Measurements from ENCODE around the gene COL3A1.

The COL3A1 gene

DNA sequence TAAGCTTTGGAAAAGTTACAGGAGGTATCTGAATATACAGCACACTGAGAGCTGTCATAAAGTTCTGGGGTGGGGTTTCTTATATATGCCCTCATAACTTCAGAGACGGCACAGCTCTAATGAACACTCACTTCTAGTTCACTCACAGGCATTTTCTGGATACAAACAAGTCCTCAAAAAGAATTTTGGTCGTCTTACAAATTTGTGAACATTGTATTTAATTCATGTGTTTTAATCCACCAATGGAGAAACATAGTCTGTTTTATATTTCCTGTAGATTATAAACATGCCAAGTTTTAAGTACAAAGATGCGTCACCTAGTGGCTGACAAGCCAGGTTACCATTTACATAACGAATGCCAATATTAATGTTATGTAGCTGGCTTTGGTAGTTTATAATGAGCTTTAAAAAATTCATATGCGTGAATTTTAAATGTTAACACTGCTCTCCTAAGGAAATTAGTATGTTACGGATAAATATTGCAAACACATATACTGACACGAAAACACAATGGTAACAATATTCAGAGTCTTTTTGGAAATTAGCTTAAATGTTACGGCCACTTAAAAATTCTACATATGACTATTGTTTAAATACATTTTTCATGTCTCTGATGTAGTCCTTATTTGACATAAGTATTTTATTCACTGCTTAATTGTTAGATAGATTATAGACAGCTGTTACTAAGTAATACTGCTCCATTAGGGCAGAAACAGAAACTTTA lies 2.5 kb downstream of the COL3A1 start:
- no peak for DNase-seq

DNA sequence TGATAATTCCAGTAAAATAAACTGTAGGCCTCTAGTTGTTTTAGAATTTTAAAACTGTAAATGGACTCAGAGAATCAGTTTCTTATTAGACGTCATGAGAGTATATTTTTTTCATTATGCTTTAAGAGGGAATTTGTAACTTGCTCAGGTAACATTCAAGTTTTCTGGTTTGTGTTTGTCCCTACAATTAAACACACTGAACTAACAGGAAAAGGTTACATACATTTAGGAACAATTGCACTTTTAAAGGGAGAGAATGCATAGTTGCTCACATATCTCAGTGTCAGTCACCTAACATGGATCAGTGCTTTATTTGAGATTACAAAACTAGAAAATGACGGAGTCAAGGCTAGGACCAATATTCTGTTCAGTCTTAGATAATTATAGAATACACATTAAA lies 3.1 kb downstream of the COL3A1 start:
- no peak for DNase-seq

DNA sequence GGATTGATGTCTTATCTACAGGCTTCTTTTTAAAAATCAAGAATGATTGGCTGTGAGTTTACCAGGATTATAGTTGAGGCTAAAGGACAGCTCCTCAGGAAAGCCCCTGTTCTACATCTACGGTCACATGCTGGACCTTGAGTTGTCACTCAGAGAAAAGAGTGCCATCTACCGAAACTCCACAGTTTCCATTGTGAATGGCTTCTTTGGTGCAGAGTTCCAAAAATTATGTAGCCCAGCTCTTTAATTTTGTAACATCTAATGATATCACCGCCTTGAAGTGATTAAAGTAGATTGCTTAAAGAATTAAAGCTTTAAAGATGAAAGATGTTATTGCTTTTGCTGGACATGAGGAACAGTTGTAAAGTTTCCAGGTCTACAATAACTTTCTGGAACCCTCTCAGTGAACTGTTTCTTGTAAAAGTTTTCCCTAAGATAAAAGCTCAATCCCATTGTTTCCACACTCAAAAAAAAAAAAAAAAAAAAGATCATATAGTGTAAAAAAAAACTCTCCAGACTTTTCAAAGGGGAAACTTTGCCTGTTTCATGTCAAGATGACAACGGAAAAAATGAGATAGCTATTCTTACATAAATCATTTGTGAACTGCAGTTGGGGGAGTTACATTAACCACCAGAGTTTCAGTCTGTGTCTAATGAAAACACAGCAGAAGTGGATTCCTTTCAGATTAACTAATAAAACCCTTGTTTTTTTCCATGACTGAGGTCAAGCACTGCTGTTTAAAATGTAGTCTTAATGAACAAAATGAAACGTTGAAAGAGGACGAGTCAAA lies 4.3 kb downstream of the COL3A1 start:
- DNase-seq = peak in 1 of 2 experiments; percentile 38

DNA sequence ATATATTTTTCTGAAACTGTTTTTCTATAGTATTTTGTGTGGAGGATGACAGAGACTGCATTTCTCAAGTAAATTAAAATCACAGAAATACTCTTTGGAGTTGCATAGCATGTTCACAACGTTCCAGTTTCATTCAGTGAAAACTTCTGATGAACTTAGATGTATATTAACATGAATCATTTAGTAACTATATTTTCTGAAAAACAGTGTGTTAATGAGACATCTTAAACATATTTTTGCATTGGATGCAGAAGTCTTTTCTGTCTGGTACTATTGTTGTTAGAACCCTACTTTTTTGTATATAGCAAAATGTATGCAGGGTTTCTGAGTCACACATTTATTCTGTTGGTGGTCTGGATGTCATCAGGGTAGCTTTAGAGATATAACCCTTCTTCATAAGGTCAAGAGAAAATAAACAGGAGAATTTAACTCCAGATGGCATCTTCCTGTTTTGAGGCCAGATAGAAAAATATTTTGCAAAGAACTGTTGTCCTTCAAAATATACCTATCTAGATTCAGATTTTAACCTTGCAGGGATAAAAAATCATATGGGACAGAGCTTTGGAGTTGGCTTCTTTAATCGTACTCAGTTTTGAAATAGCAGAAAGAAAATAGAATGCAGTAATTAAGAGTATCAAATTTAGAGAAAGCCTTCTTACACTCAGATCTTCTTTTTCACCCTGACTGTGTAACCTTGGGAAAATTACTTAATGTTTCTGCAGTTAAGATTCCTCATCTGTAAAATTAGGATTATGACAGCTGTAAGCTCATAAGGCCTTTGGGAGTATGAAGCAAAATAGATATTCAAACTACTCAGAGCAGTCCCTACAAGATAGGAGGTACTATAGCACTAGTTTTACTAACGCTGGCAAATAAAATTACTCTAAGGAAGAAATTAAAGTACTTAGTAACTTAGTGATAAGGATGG lies 5.3 kb downstream of the COL3A1 start:
- DNase-seq = no peak

DNA sequence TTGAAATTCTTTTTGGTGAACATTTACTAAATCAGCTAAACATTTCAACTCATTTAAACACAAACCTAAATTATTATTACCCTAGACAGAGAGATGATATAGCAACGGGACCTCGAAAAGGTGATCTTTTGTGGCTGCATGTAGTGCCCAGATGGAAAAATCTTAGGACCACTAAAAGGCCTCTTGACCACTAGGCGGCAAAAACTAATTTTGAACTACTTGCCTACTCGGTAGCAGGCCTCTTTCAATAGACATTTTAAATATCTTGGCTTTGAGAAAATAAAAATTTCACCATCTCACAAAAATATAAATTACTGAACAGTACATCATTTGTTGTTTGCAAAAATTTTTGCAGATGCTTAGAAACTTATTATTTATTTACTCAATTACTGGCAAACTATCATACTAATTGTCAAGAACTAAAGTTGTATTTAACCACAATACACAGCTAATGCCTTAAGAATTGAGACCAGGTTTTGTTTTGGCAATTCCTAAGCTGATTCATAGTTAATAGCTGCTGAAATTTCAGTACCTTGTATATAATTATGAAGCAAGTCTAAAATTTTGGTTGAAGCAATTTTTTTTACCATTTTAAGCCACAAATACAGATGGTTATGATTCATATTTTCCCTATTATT lies 9.4 kb downstream of the COL3A1 start:
- peak in 1 of 2 experiments; percentile 27 for DNase-seq

DNA sequence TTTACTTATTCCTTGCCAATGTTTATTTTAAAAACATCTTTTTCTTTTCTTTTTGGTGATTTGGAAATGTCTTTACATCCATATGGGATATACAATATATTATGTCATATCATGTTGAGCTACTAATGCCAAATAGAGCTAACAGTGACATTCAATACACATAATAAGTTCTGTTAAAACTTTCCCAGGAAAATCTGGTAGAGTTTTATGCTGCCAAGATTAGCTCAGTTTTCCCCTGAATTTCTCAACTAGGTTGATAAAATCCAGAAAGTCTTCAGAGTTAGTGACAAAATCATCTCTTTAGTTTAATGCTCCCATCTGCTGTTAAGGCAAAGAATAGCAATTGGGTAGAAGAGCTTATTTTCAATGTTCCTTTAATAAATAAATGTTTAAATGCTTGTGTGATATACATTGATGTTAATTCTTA lies 9.9 kb downstream of the COL3A1 start:
- no peak for DNase-seq

DNA sequence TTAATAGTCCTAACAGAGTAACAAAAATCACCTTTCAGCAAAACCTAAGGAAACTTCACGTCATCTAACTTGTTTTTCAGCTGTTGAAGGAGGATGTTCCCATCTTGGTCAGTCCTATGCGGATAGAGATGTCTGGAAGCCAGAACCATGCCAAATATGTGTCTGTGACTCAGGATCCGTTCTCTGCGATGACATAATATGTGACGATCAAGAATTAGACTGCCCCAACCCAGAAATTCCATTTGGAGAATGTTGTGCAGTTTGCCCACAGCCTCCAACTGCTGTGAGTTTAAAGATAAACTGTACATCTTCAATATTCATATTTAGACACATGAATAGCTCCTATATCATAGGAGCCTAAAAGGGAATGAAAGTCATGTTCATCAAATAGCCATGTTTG lies 10.5 kb downstream of the COL3A1 start:
- DNase-seq = no peak

DNA sequence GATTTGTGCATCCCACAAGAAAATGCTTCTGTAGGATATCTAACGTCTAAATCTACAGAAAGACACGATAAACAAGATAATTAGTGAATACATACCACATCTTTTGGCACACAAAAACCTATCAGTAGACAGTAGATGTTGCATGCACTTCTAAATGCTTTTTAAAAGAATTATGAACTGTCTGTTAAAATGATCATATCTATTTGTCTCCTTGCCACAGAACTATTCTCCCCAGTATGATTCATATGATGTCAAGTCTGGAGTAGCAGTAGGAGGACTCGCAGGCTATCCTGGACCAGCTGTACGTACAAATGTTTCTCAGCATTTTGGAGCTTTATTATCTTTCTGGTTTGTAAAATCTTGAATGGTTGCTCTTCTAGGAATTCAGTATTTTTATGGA lies 12.7 kb downstream of the COL3A1 start:
- DNase-seq = no peak

DNA sequence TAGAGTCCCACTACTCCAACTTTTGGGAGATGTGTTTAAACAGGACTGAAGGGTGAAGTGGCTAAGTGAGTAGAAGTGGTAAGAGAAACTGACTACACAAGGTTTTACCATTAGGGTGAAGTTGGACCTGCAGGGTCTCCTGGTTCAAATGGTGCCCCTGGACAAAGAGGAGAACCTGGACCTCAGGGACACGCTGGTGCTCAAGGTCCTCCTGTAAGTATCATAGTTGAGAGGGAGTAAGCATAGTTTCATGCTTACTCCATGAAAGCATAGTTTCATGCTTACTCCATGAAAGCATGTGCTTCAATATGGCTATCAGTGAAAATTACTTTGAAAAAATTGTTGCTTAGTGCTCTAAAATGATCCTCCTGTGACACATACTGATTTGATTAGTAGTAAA lies 19.1 kb downstream of the COL3A1 start:
- no peak for DNase-seq

DNA sequence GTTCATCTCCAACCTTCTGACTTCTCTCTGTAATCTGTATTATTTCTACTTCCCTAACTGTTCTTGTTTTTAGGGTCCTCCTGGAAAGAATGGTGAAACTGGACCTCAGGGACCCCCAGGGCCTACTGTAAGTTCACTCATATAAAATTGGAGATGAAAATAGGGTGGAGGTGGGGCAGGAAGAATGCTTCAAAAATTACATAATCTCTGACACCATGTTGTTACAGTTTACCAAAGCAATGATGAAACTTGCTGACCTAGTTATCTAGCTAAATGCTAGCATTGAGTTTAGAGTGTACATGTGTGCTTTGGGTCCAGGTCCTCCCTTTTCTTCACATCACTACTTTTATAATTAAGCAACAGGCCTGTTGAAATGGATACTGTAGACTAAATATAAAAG lies 23.1 kb downstream of the COL3A1 start:
- no peak for DNase-seq

DNA sequence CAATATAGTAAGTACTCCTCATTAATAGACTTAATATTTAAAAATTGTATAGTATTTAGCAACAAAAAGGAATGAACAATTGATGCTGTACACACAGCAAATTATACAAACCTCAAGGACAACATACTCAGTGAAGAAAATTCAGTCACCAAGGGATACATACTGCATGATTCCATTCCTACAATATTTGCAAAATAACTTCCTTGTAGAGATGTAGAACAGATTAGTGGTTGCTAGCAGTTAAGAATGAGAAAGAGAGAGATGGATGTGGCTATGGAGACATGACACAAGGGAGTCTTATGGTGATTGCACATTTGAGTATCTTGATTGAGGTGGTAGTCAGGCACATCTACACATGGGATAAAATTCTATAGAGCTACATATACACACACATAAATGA lies 26.0 kb downstream of the COL3A1 start:
- no peak for DNase-seq

DNA sequence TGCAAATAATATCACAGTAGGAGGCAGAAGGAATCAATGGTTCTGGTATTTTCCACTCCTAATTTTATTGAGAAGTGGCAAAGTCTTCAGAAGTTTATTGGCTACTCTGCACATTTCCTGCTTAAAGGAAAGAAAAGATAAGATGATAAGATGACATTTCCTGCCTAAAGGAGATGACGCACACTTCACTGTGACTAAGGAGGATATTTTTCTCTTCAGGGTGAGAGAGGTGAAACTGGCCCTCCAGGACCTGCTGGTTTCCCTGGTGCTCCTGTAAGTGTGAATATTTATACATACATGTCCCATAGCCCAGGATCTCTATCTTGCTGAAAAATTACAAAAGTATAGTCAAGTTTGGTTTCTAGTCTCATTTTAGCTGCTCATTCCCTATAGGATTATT lies 27.9 kb downstream of the COL3A1 start:
- no peak for DNase-seq

DNA sequence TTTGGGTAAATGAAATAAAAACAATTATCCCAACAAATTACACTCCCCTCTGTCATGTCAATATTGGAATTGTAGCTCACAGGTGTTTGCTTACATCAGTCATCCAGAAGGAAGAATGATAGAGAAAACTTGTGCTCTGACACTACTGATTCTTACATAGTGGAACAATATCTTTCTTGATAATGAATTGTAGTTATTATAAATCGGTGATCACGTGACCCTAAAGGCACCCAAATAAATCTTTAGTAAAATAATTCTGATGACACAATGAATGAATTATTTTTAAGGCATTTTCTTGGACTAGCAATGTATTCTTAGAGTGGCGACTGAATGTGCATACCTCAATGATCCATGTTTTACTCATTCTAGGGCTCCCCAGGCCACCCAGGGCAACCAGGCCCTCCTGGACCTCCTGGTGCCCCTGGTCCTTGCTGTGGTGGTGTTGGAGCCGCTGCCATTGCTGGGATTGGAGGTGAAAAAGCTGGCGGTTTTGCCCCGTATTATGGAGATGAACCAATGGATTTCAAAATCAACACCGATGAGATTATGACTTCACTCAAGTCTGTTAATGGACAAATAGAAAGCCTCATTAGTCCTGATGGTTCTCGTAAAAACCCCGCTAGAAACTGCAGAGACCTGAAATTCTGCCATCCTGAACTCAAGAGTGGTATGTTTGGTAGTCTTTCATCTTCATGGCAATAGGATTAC lies 34.5 kb downstream of the COL3A1 start:
- DNase-seq = no peak

DNA sequence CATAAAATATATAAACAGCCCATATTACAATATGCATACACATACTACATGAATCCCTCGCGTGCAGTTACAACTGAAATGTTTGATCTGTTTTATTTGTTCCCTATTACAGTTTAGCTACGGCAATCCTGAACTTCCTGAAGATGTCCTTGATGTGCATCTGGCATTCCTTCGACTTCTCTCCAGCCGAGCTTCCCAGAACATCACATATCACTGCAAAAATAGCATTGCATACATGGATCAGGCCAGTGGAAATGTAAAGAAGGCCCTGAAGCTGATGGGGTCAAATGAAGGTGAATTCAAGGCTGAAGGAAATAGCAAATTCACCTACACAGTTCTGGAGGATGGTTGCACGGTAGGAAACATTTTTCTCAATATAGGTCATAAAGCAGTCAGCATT lies 36.4 kb downstream of the COL3A1 start:
- DNase-seq = no peak

DNA sequence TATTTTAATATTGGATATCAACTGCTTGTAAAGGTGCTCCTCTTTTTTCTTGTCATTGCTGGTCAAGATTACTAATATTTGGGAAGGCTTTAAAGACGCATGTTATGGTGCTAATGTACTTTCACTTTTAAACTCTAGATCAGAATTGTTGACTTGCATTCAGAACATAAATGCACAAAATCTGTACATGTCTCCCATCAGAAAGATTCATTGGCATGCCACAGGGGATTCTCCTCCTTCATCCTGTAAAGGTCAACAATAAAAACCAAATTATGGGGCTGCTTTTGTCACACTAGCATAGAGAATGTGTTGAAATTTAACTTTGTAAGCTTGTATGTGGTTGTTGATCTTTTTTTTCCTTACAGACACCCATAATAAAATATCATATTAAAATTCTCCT lies 38.2 kb downstream of the COL3A1 start:
- DNase-seq = no peak

DNA sequence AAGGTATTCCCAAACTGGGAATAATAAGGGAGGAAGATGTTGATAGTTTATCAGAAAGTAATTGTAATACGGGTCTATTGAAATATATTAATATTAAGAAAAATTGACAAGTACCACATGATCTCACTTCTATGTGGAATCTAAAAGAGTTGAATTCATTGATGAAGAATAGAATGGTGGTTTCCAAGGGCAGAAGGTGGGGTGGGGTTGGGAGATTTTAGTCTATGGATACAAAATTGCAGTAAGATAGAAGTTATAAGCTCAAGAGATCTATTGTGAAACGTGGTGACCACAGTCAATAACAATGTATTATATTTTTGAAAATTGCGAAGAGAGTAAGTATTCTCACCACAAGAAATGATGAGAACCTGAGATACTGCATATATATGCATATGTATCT lies 38.9 kb downstream of the COL3A1 start:
- DNase-seq = no peak

DNA sequence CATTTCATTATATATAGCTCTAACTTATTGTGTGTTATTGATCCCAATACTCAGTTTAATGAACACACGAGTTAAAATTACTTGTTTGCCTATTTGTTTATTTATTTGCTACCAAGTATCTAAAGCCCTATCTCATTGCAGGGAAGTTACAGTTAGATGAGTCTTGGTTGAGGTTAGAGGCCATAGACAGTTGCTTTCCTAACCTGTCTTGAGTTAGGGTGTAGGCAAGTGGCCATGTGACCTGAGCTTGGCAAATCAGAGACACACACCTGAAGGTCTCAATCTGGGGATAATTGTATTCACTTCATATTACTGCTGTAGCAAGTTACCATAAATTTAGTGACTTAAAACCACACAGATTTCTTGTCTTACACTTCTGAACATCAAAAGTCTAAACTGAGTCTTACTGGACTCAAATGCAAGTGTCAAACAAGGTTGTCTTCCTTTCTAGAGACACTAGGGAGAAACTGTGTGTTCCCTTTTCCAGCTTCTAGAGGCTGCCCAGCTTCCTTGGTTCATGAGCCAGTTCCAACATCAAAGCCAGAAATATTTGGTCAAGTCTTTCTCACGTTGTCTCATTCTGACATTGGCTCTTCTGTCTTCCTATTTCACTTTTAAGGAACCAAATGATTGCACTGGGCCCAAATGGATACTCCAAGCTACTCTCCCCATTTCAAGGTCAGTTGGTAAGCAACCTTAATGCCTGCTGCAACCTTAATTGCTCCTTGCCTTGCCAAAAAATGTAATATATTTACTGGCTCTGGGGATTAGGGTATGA lies 39.7 kb downstream of the COL3A1 start:
- DNase-seq = no peak

DNA sequence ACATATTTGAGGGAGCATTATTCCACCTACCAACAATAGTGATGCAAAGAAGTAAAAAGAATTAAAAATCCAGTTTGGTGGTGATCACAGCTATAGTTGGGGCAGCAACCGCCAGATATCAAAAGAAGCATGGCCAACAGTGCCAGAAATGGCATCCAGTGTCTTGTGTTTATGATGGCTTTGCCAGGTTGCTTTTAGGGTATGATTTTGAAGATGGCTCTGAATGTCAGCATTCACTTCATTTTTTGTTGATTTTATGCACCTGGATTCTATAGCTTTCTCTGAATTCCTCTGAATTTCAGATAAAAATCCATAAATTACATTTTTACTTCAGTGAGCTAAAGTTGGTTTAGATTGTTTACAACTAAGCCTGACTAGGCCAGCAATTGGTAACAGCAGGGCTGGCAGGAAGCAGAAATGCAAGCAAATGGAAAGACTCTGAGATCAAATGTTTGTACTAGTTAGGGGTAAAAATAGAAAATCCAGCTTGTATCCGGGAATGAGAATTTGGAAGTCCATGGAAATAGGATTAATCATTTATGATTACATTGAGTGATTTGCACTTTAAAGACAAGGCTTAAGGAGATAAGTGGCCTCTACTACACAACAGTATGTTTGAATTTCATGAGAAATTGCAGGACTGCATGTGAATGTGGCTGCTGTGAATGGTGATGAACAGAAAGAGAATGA lies 40.4 kb downstream of the COL3A1 start:
- DNase-seq = no peak

DNA sequence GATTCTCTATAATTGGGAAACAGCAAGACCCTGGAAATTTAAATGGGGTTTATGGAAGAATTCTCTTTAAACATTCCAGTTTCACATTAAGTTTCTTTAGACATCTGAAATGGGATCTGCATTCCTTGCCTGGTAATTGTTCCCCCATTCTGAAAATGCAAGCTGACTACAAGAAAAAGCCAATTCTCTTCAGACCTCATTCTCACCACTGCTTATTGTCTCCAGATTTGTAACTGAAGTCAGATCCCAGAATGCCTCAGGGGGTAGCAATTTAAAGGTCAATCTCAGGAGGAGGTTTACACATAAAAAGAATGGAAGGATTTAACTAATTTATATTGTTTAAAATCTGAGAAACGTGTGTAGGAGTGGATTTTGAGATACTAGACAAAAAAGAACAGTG lies 41.2 kb downstream of the COL3A1 start:
- no peak for DNase-seq

DNA sequence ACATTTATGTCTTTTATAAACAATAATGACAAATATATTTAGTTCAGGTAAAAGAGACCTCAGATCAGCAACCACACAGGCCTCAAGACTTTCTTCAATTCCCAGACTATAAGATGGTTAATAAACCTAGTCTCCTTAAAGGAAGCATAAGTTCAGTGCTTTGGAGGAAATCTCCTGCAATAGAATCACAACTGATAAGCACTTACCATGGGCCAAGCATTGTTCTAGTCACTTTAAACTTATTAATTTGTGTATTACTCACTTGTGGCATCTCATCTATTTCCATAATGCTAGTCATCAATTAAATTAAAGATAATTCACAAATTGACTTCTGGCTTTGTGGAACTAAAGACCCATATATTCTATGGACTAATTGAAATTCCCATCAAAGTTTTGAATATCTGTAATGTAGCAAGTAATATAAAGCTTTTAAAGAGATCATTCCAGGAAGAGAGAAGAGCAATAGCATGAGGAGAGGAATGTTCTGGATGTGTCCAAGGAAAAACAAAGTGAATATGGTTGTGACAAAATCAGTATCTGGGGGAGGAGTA lies 42.2 kb downstream of the COL3A1 start:
- no peak for DNase-seq

DNA sequence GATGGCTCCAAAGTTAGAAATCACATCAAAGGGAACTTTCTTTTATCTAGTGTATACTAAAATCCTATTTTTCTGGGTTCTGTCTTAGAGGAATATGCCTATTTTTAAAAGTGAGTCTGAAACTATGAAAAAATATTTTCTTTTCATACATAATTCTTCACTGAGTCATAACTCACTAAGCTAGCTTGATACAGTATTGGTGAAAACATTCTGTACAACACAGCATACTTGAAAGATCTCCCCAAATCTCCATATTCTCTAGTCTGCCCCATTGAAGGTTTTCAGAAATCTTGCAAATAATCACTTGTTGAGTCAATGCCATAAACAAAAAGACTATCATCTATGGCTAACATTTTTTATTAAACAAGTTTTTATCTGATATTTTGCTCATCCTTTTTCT lies 44.5 kb downstream of the COL3A1 start:
- no peak for DNase-seq

Measured in NCI-H524 (cell line).